ENCODE measurements around the gene CNIH2. TPM values are rescaled to one million over a fixed set of nuclear protein-coding genes. Genes with fewer than 3 reads are reported as not detected.

Gene CNIH2
- total and polyA plus RNA-seq, 2 of the 8 experiments (the other 6 are each of a cell fraction or from before 2014, with no cell fraction given), result 12.5 to 15.8 TPM

DNA sequence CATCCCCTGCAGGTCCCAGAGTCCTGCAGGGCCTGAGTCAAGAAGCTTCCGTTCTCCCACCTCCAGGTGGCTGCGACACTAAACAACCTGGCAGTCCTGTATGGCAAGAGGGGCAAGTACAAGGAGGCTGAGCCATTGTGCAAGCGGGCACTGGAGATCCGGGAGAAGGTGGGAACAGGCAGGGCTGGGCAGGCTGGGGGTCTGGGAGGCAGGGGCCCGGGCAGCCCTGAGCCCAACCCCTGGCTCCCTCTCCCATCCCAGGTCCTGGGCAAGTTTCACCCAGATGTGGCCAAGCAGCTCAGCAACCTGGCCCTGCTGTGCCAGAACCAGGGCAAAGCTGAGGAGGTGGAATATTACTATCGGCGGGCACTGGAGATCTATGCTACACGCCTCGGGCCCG lies 14.2 kb upstream of the CNIH2 start:
- peaks cover 5% of the 10 kb centered on the region for H3K23me2 ChIP-seq (ENCODE audit: low read depth, low read length)
- 89% methylated on average over 8 of the region's 10 CpGs; no CpG with 5 or more reads in 1 of the 2 experiments for WGBS, 2 experiments (ENCODE audit: extremely low coverage in 1 of 2, insufficient coverage in 1 of 2, insufficient read length in 1 of 2, insufficient replicate concordance in 2 of 2, low coverage in 1 of 2, low lambda C conversion rate in 2 of 2, missing lambda C conversion rate in 1 of 2)
- no peak overlapping the region for H2BK5ac ChIP-seq (ENCODE audit: low read depth, low read length)
- H2BK120ac ChIP-seq (replicated peaks; ENCODE audit: low read depth, low read length), result no peak overlapping the region
- no peak overlapping the region for H2AK5ac ChIP-seq (ENCODE audit: low read depth, low read length)
- H3K9ac ChIP-seq (replicated peaks in 1 of 4; ENCODE audit: extremely low read depth in 1 of 4, low read depth in 3 of 4, low read length in 3 of 4), result no peak overlapping the region
- H3K4ac ChIP-seq (replicated peaks; ENCODE audit: insufficient read length, low read depth, low read length), result no peak overlapping the region
- no peak overlapping the region for H4K91ac ChIP-seq (replicated peaks; ENCODE audit: insufficient read length, low read length)
- peaks cover 14 to 27% (median 20%) of the 10 kb centered on the region in 4 experiments; a peak in 7 of 8 replicates for H3K36me3 ChIP-seq (ENCODE audit: control insufficient read depth in 2 of 4, insufficient read depth in 4 of 4, low read length in 3 of 4)
- H3K4me2 ChIP-seq (ENCODE audit: insufficient read depth in 1 of 2, low read depth in 2 of 2, low read length in 2 of 2), result no peak overlapping the region
- H3K79me2 ChIP-seq (ENCODE audit: control insufficient read depth in 1 of 2, insufficient read depth in 2 of 2, low read length in 2 of 2), result peaks cover 0 to 5% of the 10 kb centered on the region in 2 experiments; a peak in 1 of 4 replicates
- no peak overlapping the region for H3K56ac ChIP-seq (replicated peaks; ENCODE audit: insufficient read length, low read depth, low read length)
- H3K9me3 ChIP-seq (ENCODE audit: insufficient read depth in 2 of 2, low read depth in 1 of 2, low read length in 1 of 2), result no peaks in the 10 kb centered on the region
- no peak overlapping the region for H2BK20ac ChIP-seq (ENCODE audit: low read length)
- H3K14ac ChIP-seq (ENCODE audit: insufficient read length), result no peak overlapping the region
- no peaks in the 10 kb centered on the region for H3K27me3 ChIP-seq (replicated peaks in 1 of 4; ENCODE audit: control insufficient read depth in 3 of 4, extremely low read depth in 1 of 4, insufficient read depth in 3 of 4, low read length in 3 of 4)
- no peaks in the 10 kb centered on the region; the same call in 1 of the 2 replicates for H3K79me1 ChIP-seq (ENCODE audit: low read depth, low read length)
- H4K5ac ChIP-seq (ENCODE audit: insufficient read length, low read depth, low read length), result no peak overlapping the region
- no peak overlapping the region for H2BK15ac ChIP-seq (ENCODE audit: low read length)
- ChIA-PET POLR2A (ENCODE audit: partially characterized antibody) (interaction anchor here (0.6 to 2.5 kb wide), 4 partner anchors 23 to 1489 kb away, joined by 3 to 6 read pairs (median 3); no protein-coding TSS in a partner anchor), CTCF (ENCODE audit: partially characterized antibody) (interaction anchor here (0.6 to 2.2 kb wide), 12 partner anchors 10 to 49 kb away, joined by 3 to 6 read pairs (median 4); no protein-coding TSS in a partner anchor)
- no peak overlapping the region for H3K23ac ChIP-seq (ENCODE audit: insufficient read length)
- TF ChIP-seq NRF1 (IDR thresholded peaks at IDR 0.05; ENCODE audit: low read depth, low read length) (no peak), ATF3 (IDR thresholded peaks at IDR 0.05; ENCODE audit: insufficient read depth, low read depth, low read length) (no peak), SIRT6 (IDR thresholded peaks at IDR 0.05; ENCODE audit: low read length) (no peak), TCF12 (IDR thresholded peaks at IDR 0.05; ENCODE audit: low read depth, low read length) (no peak), CEBPB (IDR thresholded peaks at IDR 0.05; ENCODE audit: low read depth, low read length) (no peak)
- no peak overlapping the region for H2AFZ ChIP-seq (ENCODE audit: low read length)
- H4K20me1 ChIP-seq (replicated peaks in 1 of 2; ENCODE audit: control insufficient read depth in 1 of 2, insufficient read depth in 2 of 2, low read length in 2 of 2), result peaks cover 7 to 25% of the 10 kb centered on the region in 2 experiments
- FAIRE-seq, result no peak
- no peak overlapping the region for H3K18ac ChIP-seq (ENCODE audit: extremely low read depth, low read length)
- H3K4me3 ChIP-seq (ENCODE audit: extremely low read depth in 1 of 4, insufficient read depth in 2 of 4, low read depth in 3 of 4, low read length in 4 of 4), result no peak overlapping the region
- no peak for DNase-seq (ENCODE audit: low read depth in 1 of 2, low spot score in 2 of 2)
- no peak overlapping the region for H3K27ac ChIP-seq (ENCODE audit: low read depth, low read length)
- no peak overlapping the region for H4K8ac ChIP-seq (ENCODE audit: extremely low read depth, insufficient read depth, low read length)
- peaks cover 0 to 5% (median 3%) of the 10 kb centered on the region in 4 experiments; a peak in 5 of 7 replicates for H3K4me1 ChIP-seq (replicated peaks in 1 of 4; ENCODE audit: control insufficient read depth in 3 of 4, insufficient read depth in 4 of 4, low read length in 3 of 4)
- H2BK12ac ChIP-seq (ENCODE audit: low read depth, low read length), result no peak overlapping the region

Data from H1 (cell line).